Left cardiac atrium (tissue), 2 donors: Measurements from ENCODE around the gene NSUN7. TPM values are rescaled to one million over a fixed set of nuclear protein-coding genes. Genes with fewer than 3 reads are reported as not detected.

Experiments used
- total RNA-seq, 2 donors: library from RNA; stranded (reverse); fragmentation: NEBNext Ultra II Directional; extraction: Animal tissue kit (Norgen Biotek cat#: 25700); gene quantifications; one replicate each; pipeline ENCODE4 v1.2.1, GENCODE V29; 2021
- donor health status: DM: no; HTN: yes; CAD: no; lungs with severe emphysema.
- donor health status: DM: yes; HTN: yes; CAD: no.

The NSUN7 gene
- total RNA-seq, 2 donors from 2014 or later, result 4.2 to 6.6 TPM

Other genes with a start within 250 kb of the NSUN7 start
- 10 to 100 TPM in 1 of 2 donors, 1 to 10 TPM in 1; 9.6 to 10.8 TPM for gene RBM47, start 120.1 kb upstream of the NSUN7 start, total RNA-seq